ENCODE results near the gene NOTCH3.

The NOTCH3 gene

GRCh38 chr19:15200553-15201364 lies at the start of gene NOTCH3:
Gene NOTCH3, minus strand, starts transcription at chr19:15200995. Its CDS starts 90 bp downstream, at chr19:15200905.
- no peak for DNase-seq (ENCODE audit: low read depth in 3 of 3)

GRCh38 chr19:15250640-15250993 lies 49.8 kb upstream of the NOTCH3 start:
- DNase-seq (ENCODE audit: low read depth in 3 of 3): no peak

- DNase-seq (ENCODE audit: low read depth in 3 of 3): no peak
Measured at GRCh38 chr19:15249972-15250639, 49.3 kb upstream of the NOTCH3 start.

- DNase-seq (ENCODE audit: low read depth in 3 of 3): no peak
Measured at GRCh38 chr19:15249528-15249874, 48.7 kb upstream of the NOTCH3 start.

GRCh38 chr19:15248648-15249527 lies 48.1 kb upstream of the NOTCH3 start:
- DNase-seq (ENCODE audit: low read depth in 3 of 3): no peak

- DNase-seq (ENCODE audit: low read depth in 3 of 3): no peak
Measured at GRCh38 chr19:15248106-15248505, 47.3 kb upstream of the NOTCH3 start.

- no peak for DNase-seq (ENCODE audit: low read depth in 3 of 3)
Measured at GRCh38 chr19:15247107-15248014, 46.6 kb upstream of the NOTCH3 start.

GRCh38 chr19:15246198-15246481 lies 45.3 kb upstream of the NOTCH3 start:
- DNase-seq (ENCODE audit: low read depth in 3 of 3): no peak

- no peak for DNase-seq (ENCODE audit: low read depth in 3 of 3)
Measured at GRCh38 chr19:15245370-15246197, 44.8 kb upstream of the NOTCH3 start.

GRCh38 chr19:15244808-15245207 lies 44.0 kb upstream of the NOTCH3 start:
- no peak for DNase-seq (ENCODE audit: low read depth in 3 of 3)

- DNase-seq (ENCODE audit: low read depth in 3 of 3): no peak
Measured at GRCh38 chr19:15244106-15244803, 43.5 kb upstream of the NOTCH3 start.

- DNase-seq (ENCODE audit: low read depth in 3 of 3): no peak
Measured at GRCh38 chr19:15243236-15243957, 42.6 kb upstream of the NOTCH3 start.

GRCh38 chr19:15241259-15241910 lies 40.6 kb upstream of the NOTCH3 start:
- no peak for DNase-seq (ENCODE audit: low read depth in 3 of 3)

- DNase-seq (ENCODE audit: low read depth in 3 of 3): no peak
Measured at GRCh38 chr19:15240515-15240914, 39.7 kb upstream of the NOTCH3 start.

GRCh38 chr19:15239337-15239949 lies 38.6 kb upstream of the NOTCH3 start:
- no peak for DNase-seq (ENCODE audit: low read depth in 3 of 3)

GRCh38 chr19:15238639-15239155 lies 37.9 kb upstream of the NOTCH3 start:
- no peak for DNase-seq (ENCODE audit: low read depth in 3 of 3)

- DNase-seq (ENCODE audit: low read depth in 3 of 3): no peak
Measured at GRCh38 chr19:15237759-15238638, 37.2 kb upstream of the NOTCH3 start.
